ENCODE measurements around the gene TPBG. TPM values are rescaled to one million over a fixed set of nuclear protein-coding genes. Genes with fewer than 3 reads are reported as not detected.
"Not testable (repeated sequence)": the region's sequence is repeated elsewhere in the genome, so short reads cannot be mapped to it uniquely, and the experiment has no call there.

TPBG gene
- total RNA-seq, 1 experiment from 2014 or later, result 43.0 TPM

GRCh38 chr6:82385546-82385945 is 21.9 kb downstream of the TPBG start:
- ATAC-seq, result no peak
- no peak overlapping the region for H2AFZ ChIP-seq (ENCODE audit: low read length)
- POLR2A ChIA-PET (ENCODE audit: unreplicated experiment), result no interaction called here
- H4K20me1 ChIP-seq (ENCODE audit: low read length), result no peaks in the 10 kb centered on the region
- BruUV-seq (replicated peaks), result no TSS peak
- H3K36me3 ChIP-seq (ENCODE audit: low read depth, low read length), result no peaks in the 10 kb centered on the region
- intact Hi-C loops (cut with micrococcal nuclease), result no loop called here
- CTCF ChIA-PET, result interaction anchor here (0.6 kb wide), 1 partner anchor 10 kb away, joined by 3 read pairs; no protein-coding TSS in a partner anchor
- no peaks in the 10 kb centered on the region for H3K9me2 ChIP-seq (replicated peaks; ENCODE audit: low read length)
- peak overlapping the region; percentile 14; the same call in 1 of the 2 replicates for H3K4me2 ChIP-seq (ENCODE audit: low read length)
- DNase-seq, result no peak
- no peaks in the 10 kb centered on the region for H3K9me3 ChIP-seq (ENCODE audit: low read length)
- H3F3A ChIP-seq (ENCODE audit: low read length, unreplicated experiment), result no peaks in the 10 kb centered on the region
- H3K4me3 ChIP-seq (ENCODE audit: low read length), result no peak overlapping the region
- H3K27ac ChIP-seq (ENCODE audit: low read length), result peak overlapping the region; percentile 6; the same call in 1 of the 2 replicates
- H3K27me3 ChIP-seq (ENCODE audit: low read length), result no peaks in the 10 kb centered on the region
- TF ChIP-seq CTCF (conservative IDR thresholded peaks at IDR 0.05; ENCODE audit: low read depth, low read length), result no peak
- TF ChIP-seq EZH2 (IDR thresholded peaks at IDR 0.05; ENCODE audit: low read length, unreplicated experiment), result no peak
- no peak for TF ChIP-seq EZH2phosphoT487 (IDR thresholded peaks at IDR 0.05; ENCODE audit: borderline replicate concordance, low read length)
- peaks cover 20% of the 10 kb centered on the region for H3K4me1 ChIP-seq (ENCODE audit: insufficient read depth, low read length)
- H3K9ac ChIP-seq (ENCODE audit: low read length), result no peak overlapping the region
- no peaks in the 10 kb centered on the region for H3K79me2 ChIP-seq (ENCODE audit: low read length)

- H3K27me3 ChIP-seq (ENCODE audit: low read length), result no peaks in the 10 kb centered on the region
- BruUV-seq (replicated peaks), result no TSS peak
These were observed 22.3 kb downstream of the TPBG start for GRCh38 chr6:82385961-82386360.

GRCh38 chr6:82394770-82395169 is 31.2 kb downstream of the TPBG start:
- DNase-seq; H3K4me3 ChIP-seq (ENCODE audit: low read length); H3K36me3 ChIP-seq (ENCODE audit: low read depth, low read length); H3K9me3 ChIP-seq (ENCODE audit: low read length); H3K9me2 ChIP-seq (replicated peaks; ENCODE audit: low read length); CTCF ChIA-PET; H3K4me2 ChIP-seq (ENCODE audit: low read length); H4K20me1 ChIP-seq (ENCODE audit: low read length); H3K9ac ChIP-seq (ENCODE audit: low read length); H3K79me2 ChIP-seq (ENCODE audit: low read length); ATAC-seq; POLR2A ChIA-PET (ENCODE audit: unreplicated experiment); BruUV-seq (replicated peaks); H3K27me3 ChIP-seq (ENCODE audit: low read length); H3K27ac ChIP-seq (ENCODE audit: low read length); H2AFZ ChIP-seq (ENCODE audit: low read length): not testable (repeated sequence)
- peaks cover 33% of the 10 kb centered on the region for H3K4me1 ChIP-seq (ENCODE audit: insufficient read depth, low read length)
- intact Hi-C loops (cut with micrococcal nuclease), result loop anchor here (5.0 kb wide), 2 partner anchors 32 to 483 kb away; partner anchors contain the start of gene TPBG
- H3F3A ChIP-seq (ENCODE audit: low read length, unreplicated experiment), result peaks cover 12% of the 10 kb centered on the region

More at GRCh38 chr6:82385961-82386360, 22.3 kb downstream of the TPBG start:
- CTCF ChIA-PET, result no interaction called here
- ATAC-seq (no peak), DNase-seq (peak; percentile 79)
- no peaks in the 10 kb centered on the region for H3K79me2 ChIP-seq (ENCODE audit: low read length)
- intact Hi-C loops (cut with micrococcal nuclease), result no loop called here
- no peaks in the 10 kb centered on the region for H3F3A ChIP-seq (ENCODE audit: low read length, unreplicated experiment)
- peak overlapping the region; percentile 14; the same call in 1 of the 2 replicates for H3K4me2 ChIP-seq (ENCODE audit: low read length)
- no peak overlapping the region for H3K9ac ChIP-seq (ENCODE audit: low read length)
- H3K27ac ChIP-seq (ENCODE audit: low read length), result peak overlapping the region; percentile 6; the same call in 1 of the 2 replicates
- no peaks in the 10 kb centered on the region for H3K9me2 ChIP-seq (replicated peaks; ENCODE audit: low read length)
- POLR2A ChIA-PET (ENCODE audit: unreplicated experiment), result no interaction called here
- H4K20me1 ChIP-seq (ENCODE audit: low read length), result no peaks in the 10 kb centered on the region
- H3K36me3 ChIP-seq (ENCODE audit: low read depth, low read length), result no peaks in the 10 kb centered on the region
- no peak overlapping the region for H2AFZ ChIP-seq (ENCODE audit: low read length)
- H3K4me3 ChIP-seq (ENCODE audit: low read length), result no peak overlapping the region
- H3K9me3 ChIP-seq (ENCODE audit: low read length), result no peaks in the 10 kb centered on the region
- no peak for TF ChIP-seq CTCF (conservative IDR thresholded peaks at IDR 0.05; ENCODE audit: low read depth, low read length)
- no peak for TF ChIP-seq EZH2 (IDR thresholded peaks at IDR 0.05; ENCODE audit: low read length, unreplicated experiment)
- TF ChIP-seq EZH2phosphoT487 (IDR thresholded peaks at IDR 0.05; ENCODE audit: borderline replicate concordance, low read length), result no peak
- peaks cover 20% of the 10 kb centered on the region for H3K4me1 ChIP-seq (ENCODE audit: insufficient read depth, low read length)
